GM19324 (cell line): ENCODE data around the gene LRRC32.

Experiments
- ATAC-seq: cut with Tn5 transposase; IDR thresholded peaks from one replicate; pipeline ENCODE4 v1.9.1; 2021; ENCODE audit warnings: mild to moderate bottlenecking, moderate library complexity; ENCODE audit not compliant: unreplicated experiment, low FRiP score

LRRC32 gene

DNA sequence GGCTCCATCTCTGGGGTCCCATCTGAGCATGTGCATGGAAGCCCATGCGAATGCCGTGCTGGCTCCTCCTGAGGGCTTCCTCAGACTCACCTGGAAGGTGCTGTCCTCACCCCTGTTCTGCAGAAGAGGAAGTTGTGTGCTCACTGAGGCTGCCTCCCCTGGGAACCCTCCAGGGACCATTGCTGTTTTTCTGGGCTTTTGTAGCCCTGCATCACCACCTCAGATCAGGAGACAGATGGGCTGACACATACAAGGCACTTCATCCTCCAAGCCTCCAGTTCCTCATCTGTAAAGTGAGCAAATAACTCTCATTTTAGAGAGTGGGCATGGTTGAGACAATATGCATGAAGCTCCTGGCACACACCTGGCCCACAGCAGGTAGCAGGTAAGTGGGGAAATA is 12.1 kb upstream of the LRRC32 start:
- no peak for ATAC-seq

DNA sequence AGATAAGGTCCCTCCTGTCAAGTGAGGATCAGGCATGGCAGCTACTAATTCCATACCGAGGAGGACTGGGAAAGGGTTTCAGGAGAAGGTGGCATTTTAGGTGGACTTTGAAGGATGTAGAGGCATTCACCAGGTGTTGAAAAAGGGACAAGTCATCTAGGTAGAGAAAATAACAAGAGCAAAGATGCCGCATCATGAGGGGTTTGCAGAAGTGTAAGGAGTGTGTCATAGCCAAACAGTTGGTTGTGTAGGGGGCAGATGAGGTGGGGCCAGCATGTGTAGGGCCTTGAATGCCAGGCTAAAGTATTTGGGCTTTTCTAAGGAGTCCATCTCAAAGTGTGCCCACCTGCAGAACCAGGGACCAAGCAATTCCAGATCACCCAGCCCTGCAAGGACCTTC is 11.6 kb upstream of the LRRC32 start:
- ATAC-seq: no peak

DNA sequence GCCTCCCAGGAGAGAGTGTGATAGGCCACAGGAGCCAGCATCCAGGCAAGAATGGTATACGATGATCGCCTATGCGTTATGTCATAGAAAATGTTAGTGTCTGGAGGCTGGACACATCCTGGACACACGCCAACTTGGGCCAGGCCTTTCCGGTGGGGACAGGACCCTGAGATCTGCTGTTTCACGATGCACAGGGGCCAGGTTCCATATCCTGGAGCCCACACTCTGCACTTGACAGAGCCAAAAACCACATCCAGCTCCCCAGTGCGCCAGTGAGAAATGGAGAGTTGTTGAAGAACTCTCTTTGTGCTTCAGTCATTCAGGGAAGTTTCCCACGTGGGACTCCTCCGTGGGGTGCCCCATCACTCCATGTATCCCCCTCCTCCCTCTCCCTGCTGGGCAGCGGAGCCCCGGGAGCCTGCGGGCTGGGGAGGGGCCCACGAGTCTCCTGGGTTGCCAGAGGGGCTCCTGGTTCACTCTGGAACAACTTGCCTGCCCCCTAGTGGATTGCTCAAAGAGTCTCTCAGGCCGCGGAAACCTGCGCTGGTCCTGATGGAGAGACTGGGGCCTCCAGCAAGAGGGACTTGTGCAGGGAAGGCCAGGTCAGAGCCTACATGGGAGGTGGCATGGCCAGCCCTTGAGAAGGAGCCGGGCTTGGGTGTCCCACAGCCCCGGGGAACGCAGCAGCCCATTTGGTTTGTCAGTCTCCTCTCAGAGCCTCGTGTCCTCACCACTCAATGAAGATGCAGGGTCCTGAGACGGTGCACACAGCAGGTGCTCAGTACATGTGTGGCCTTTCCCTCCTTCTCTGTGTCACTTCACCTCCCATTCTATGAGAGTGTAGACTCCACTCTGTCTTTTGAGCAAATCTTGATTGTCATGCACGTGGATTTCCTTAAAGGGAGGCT is 10.2 kb upstream of the LRRC32 start:
- ATAC-seq: no peak

DNA sequence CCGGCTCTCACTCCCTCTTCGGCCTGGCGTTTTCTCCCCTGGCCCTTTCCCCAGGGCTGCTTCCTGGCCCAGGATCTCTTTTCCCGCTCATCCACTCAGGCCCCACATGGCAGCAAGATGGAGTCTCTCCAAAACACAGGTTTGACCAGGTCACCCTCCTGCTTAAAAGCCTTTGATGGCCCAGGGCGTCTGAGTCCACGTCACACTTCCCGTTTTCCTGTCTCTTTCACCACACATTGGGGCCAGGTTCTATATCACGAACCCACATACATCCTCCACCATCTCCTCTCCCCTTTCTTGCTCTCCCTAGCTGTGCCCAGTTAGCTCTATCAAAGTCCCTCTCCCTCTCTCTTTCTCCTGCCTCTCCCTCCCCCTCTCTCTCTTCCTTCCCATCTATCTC is 7.8 kb upstream of the LRRC32 start:
- ATAC-seq: no peak

- no peak for ATAC-seq
Observed at GRCh38 chr11:76677458-76677765, 6.9 kb upstream of the LRRC32 start.

- no peak for ATAC-seq
Observed at GRCh38 chr11:76676636-76677457, 6.3 kb upstream of the LRRC32 start.

GRCh38 chr11:76674517-76675400 is 4.2 kb upstream of the LRRC32 start:
- no peak for ATAC-seq

GRCh38 chr11:76673176-76674142 is 2.9 kb upstream of the LRRC32 start:
- ATAC-seq: no peak

DNA sequence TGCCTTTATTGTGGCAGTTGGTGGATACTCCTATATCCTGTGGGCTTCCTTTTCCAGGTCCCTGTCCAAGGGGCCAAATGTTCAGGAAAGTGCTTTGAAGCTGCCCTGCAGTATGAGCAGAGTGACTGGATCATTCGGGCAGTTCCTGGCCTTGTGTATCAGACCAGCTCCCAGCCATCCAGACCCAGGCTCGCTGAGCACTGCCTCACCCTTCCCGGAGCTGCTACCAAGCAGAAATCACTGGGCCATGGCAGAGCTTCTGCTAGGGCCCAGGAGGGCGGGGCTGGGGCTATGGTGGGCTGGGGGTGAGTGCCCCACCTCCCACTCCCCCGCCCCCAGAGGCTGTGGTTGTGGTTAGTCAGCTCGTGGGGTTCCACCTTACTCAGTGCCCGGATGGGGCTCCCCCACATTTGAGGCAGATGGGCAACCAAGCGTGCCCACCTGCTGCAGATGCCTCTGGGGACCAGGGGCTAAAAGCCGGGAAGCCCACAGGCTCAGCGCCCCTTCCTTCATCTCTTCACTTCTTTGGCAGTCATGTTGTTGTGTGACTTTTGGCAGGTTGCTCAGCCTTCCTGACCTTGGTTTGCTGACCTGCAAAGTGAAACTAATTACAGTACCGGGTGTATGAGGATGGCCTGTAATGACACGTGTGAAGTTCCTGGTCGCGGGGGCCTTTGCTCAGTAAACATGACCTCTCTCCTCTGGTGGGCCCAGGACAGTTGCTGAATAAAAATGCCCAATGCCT is 2.1 kb upstream of the LRRC32 start:
- peak; percentile 54 for ATAC-seq

DNA sequence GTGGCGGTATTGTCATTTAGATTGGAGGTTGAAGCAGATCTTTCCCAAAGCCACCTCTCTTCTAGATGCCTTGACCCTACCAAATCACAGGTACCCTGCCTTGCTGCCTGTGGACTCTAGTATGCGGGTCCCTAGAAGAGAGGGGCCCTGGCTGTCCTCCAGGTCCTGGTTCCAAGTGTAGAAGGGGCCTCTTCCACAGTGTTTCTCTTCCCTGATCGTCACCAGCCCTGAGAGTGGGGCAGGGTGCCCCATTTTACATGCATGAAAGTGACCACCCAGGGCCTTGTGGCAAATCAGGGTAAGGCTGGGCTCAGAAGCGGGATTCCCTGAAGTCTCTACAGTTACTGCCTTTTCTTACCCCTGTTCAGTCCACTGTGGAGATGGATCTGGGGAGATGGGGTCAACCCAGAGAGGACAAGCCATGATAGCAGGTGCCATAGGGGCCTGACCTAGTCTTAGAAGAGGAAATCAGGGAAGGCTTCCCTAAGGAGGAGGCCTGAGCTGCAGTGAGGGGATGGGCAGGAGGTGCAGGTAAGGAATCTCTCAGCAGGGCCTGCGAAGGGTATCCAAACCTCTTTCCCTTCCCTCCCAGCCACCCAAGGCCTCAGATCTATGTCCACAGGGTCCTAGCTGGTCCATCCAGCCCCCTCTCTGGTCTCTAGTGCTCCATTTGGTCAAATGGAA is 1.2 kb upstream of the LRRC32 start:
- ATAC-seq: no peak

DNA sequence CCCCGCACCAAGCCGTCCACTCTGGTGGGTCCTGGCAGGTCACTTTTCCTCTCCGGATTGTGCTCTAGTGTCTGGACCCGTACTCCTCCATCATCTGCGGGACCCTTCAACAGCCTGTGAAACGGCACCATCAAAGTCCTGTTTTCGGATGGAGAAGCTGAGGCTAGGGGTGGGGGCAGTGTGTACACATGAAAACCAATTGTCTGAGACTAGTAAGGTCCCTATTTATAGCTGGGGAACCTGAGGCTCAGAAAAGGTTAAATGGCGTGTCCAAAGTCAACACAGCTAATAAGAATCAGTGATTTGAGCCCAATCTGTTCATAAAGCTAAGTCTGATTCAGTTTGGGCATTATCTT is 668 bp upstream of the LRRC32 start:
- ATAC-seq: no peak

GRCh38 chr11:76669901-76670484 is 554 bp downstream of the LRRC32 start:
- ATAC-seq: no peak

DNA sequence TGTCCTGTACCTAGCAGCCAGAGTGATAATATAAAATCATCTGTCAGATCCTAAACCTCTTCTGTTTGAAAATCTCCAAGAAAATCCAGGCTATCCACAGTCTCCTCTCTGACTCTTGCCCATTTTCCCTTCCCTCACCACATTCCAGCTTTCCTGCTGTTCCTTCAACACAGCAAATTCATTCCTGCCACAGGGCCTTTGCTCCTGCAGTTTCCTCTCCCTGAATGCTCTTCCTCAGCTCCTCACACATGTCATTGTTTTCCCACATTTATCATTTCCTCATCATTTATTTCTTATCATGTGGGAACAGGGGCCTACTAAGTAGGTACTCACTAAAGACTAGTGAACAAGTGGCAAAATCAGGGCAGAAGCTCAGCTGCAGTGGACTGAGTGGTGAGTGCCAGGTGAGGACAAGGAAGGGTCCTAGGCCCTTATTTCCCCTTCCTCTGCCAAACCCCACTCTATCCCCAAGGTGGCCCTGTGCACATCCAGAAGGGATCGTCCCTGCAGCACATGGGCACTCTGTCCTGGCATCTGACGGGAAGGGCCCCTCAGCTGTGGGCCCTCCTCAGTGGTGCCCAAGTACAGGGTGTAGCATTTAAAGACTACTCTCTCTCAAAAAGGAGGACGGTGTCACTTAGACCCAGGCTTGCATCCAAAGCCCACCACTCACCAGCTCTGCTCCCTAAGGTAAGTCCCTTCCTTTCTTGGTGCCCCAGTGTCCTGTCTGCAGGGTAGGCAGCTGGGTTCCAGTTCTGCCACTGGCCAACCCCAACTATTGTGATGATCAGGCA is 2.0 kb downstream of the LRRC32 start:
- no peak for ATAC-seq

DNA sequence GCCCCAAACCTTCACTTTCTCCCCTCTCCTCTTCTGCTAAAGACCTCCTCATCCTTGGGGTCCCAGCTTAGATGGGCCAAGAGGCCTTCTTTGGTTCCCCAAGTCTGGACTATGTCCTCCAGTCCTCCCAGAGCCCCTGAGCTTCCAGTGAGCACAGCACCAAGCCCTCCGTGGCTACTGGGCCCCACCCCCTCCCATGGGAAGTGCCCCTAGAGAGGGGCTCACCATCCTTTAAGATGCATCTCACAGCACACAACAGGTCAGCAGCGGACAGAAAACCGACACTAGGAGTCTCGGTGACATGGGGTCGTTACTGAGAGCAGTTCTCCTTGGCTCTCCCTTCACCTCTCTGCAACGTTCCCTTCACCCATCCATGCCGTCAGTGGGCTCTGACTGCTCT is 2.7 kb downstream of the LRRC32 start:
- no peak for ATAC-seq

DNA sequence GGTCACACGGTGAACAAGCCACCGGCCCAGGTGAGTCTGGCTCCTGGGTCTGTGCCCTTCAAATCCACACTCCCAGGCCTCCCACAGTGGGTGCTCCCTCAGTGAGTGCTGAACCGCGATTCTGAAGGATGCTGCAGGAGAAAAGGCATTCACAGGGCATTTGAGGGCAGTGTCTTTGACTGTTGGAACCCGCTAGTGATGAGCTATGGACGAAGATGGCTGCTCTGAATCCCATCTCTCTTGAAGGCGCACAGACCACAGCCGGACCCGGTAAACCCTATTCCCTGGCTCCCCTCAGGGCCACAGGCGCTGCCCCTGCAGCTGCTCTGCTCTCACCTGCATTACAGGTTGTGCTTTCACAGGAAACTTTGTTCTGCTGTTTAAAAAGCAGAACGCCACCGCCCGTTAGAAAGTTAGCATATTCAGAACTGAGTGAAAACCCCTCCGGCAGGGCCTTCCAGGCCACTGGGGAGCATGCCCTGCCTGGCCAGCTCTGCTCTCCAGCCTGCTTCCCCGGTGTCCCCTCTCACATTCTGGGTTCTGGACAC is 3.2 kb downstream of the LRRC32 start:
- no peak for ATAC-seq

- ATAC-seq: no peak
Observed at GRCh38 chr11:76666830-76667229, 3.7 kb downstream of the LRRC32 start.

DNA sequence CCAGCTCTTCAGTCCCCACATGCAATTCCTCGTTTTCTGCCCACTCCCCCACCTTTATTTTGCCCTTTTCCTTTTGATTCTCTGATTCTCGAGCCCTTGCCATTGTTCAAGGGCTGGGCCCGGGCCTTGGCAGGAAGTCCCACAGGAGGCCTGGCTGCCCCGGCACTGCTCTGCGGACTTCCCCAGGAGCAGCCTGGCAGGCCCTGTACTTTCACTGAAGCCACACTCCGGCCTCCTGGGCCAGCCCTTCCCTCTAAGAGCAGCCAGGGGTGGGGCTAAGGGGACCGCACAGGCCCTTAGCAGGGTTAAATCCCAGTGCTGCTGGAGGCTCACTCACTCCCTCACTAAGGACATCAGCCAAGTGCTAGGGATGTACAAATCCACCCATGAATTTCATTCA is 4.1 kb downstream of the LRRC32 start:
- no peak for ATAC-seq
